ENCODE data around the gene C16orf78.
"Not testable (repeated sequence)": the region's sequence is repeated elsewhere in the genome, so short reads cannot be mapped to it uniquely, and the experiment has no call there.

The C16orf78 gene

DNA sequence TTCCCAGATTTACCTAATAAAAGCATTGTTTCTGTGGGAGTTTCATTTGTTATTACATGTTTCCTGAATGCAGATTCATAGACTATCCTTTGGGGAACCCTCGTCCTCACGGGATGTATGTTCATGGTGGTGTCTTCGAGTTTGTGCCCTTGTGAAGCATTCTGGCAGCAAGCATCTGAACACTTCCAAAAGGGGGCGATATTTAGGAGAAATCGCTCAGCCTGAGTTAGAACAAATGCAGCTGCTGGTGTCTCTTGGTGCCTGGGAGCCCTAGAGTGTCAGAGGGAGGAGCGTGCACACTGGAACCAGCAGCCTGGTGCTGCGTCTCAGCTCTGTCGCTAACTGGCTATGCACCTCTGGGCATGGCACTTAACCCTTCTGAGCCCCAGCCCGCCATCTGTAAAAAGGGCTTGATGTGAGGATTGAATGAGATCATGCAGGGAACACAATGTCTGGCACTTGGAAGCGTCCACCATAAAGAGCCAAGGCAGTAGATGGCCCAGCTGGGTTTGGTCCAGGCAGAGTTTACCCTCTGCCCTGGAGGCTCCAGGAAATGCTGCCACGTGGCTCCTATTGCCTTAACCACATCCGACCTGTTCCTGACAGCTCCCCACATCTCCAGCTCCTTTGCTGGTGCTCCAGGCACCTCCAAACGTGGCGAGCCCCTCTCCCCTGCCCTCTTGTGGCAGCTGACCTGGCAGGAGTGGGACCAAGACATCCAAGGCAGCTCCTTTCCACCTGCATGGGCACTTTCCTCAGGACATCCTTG, 25.0 kb upstream of the C16orf78 start:
- in situ Hi-C loops (cut with MboI; ENCODE audit: low sequenced_read_pairs), result loop anchor here (25.0 kb wide), 1 partner anchor 661 kb away; no protein-coding TSS in a partner anchor

DNA sequence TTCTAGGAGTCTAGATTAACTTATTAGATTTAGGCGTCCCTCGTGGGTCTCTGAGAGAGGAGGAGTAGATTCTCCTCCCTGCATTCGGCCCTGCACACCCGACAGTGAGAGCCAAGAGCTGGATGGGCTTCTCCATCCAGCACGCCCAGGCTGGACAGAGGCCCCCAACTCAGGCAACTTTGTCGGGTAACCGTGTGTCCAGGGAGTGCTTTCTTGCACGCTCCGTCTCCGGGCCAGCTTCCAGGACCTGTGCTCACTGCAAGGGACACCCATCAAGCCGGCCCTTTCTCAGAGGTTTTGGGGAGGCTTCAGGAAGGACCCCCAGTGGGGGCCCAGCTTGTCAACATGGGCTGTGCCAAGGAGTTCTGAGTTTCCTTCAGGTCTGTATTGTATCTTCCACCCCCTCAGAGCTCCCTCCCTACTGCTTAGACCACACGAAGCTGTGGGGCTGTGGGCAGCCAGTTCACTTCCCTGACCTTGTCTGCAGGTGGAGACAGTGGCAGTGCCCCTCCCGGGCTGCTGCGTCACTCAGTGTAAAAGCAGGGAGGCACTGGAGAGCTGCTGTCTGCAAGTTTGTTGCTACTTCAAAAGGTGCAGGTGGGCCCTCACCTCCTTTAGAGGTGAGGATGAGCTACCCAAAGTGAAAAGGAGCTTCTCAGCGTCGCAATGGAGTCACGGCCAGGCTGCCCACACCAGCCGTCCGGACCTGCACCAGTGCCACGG, 24.0 kb upstream of the C16orf78 start:
- in situ Hi-C loops (cut with MboI; ENCODE audit: low sequenced_read_pairs), result loop anchor here (25.0 kb wide), 1 partner anchor 662 kb away; no protein-coding TSS in a partner anchor

DNA sequence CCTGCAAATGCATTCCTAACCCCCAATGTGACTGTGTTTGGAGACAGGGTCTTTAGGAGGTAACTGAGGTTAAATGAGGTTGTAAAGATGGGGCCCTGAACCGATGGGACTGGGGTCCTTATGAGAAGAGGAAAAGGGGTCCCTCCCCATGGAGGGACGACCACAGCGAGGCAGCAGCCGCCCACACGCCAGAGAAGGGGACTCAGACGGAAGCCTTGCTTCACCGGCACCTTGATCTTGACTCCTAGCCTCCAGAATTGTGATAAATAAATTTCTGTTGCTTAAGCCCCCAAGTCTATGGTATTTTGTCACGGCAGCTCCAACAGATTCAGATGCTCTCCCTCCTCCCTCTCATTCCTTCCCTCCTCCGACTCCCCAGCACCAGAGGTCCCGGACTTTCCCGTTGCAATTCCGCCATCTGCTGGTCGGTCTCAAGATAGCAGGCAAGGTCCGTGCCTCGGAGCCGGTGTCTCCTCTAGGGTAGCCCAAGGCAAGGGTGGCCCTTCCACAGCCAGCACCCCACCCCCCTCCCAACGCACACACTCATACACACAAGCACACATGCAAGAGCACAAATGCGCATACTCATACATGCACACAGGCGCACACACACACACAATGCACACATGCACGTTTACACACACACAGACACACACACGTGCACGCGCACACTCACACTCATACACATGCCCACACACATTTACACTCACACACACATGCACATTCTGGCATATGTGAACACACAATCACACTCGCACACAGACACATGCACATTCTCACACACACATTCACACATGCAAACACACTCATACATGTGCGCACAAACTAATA, 23.1 kb upstream of the C16orf78 start:
- in situ Hi-C loops (cut with MboI; ENCODE audit: low sequenced_read_pairs), result no loop called here

DNA sequence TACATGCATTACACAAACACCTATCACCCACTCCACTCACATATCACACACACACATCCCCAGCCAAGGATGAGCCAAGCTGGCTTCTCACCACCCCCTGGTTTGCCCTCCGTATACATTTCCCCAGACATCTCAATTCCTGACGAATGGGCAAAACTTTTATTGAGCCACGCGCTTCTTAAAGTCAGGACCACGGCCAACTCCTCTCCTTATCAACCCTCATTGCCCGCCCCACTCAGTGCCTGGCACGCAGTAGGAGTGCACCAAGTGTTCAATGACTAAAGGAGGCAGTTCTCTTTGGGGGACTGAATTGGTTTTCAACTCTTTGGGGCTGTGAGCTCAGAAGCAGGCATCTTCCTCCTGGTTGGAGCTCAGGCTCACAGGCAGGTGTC, 22.5 kb upstream of the C16orf78 start:
- in situ Hi-C loops (cut with MboI; ENCODE audit: low sequenced_read_pairs), result no loop called here

DNA sequence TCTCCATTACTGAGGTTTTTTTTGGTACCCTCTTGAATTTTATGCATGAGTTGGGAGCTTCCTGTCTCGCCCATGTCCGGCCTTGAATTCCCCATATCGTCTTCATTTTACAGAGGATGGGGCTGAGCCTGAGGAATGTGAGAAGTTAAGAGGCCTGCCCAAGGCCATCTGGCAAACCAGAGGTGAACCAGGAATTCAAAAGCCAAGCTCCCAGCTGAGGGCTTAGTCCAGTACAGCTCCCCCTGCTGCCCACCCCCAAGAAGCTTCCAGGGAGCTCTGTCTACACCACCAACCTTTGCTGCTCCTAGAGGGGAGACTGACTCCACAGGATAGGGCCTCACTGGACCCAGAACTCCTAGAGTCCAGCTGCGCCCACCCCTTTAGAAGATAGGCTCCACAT, 20.7 kb upstream of the C16orf78 start:
- in situ Hi-C loops (cut with MboI; ENCODE audit: low sequenced_read_pairs), result no loop called here

DNA sequence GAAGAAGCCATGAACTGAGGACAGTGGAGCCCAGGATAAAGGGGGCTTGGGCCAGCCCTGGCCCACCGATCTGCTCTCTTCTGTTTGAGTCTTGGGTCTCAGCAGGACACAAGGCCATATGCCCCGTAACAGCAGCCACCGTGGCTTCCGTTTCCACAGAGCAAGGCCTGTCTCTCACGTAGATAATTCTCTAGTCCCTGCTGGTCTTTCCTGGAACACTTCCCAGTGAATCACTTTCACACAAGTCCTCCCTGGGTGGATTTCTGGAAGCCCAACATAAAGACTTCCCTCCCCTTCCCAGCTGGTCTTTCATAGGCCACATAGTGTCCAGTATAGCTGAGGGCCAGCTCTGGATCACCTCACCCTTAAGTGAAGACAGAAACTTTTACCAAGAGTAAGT, 19.9 kb upstream of the C16orf78 start:
- in situ Hi-C loops (cut with MboI; ENCODE audit: low sequenced_read_pairs), result no loop called here

DNA sequence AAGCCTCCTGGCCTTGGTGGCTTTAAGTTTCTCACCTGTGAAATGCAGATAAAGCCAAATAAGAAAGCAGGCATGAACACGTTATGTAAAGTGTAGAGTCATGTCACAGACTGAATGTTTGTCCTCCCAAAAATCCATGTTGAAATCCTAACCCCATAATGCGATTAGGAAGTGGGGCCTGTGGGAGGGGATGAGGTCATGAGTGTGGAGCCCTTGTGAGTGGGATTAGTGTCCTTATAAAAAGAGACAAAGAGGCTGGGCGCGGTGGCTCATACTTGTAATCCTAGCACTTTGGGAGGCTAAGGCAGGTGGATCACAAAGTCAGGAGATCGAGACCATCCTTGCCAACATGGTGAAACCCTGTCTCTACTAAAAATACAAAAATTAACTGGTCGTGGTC, 19.5 kb upstream of the C16orf78 start:
- in situ Hi-C loops (cut with MboI; ENCODE audit: low sequenced_read_pairs), result no loop called here

DNA sequence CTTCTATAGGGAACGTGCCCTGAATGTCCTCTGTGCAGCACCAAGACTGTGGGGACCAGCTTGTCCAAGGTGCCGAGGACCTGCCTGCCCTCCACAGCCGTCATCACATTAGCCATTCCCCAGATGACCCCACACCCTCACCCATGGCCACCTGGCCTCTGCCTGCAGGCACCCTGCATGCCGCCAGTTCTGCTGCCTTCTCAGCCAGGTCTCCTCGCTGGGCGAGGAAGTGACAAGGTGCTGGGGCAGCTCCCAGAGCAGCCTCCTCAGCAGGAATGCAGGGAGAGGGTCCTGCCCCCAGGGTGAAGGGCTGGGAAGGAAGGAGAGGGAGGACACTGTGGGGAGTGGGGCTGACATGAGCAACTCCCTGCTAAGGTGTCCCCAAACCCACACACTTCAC, 18.6 kb upstream of the C16orf78 start:
- in situ Hi-C loops (cut with MboI; ENCODE audit: low sequenced_read_pairs), result no loop called here

DNA sequence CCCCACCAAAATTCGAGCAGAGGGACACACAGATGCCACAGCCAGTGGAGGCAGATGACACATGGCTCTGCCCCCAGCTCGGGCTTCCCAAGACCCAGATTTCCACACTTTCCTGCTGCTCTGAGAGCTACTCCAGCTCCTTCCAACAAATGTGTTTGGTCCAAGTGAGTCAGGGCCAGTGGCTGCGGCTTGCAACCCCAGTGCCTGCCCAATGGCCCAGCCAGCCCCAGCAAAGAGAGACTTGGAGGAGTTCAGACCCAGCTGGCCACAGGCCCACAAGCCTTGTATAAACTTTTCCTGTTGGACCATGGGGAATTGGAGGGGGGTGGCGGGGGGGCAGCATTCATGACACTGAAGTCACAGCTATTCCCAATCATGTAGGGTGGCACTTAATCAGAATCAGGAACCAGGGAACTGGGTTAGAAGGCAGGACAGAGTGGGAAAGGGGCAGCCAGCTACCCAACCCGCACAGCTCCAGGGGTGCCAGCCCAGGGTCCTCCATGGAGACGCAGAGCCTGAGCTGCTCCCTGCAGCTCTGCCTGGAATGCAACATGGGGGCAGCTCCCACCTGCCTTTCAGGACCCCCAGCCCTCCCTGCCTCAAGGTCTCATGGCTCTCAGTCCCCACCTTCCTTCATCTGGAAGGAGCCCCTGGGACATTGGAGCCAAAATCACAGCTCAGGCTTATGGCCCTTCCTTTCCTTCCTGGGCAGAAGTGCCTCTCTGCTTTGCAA, 17.5 kb upstream of the C16orf78 start:
- in situ Hi-C loops (cut with MboI; ENCODE audit: low sequenced_read_pairs), result no loop called here

DNA sequence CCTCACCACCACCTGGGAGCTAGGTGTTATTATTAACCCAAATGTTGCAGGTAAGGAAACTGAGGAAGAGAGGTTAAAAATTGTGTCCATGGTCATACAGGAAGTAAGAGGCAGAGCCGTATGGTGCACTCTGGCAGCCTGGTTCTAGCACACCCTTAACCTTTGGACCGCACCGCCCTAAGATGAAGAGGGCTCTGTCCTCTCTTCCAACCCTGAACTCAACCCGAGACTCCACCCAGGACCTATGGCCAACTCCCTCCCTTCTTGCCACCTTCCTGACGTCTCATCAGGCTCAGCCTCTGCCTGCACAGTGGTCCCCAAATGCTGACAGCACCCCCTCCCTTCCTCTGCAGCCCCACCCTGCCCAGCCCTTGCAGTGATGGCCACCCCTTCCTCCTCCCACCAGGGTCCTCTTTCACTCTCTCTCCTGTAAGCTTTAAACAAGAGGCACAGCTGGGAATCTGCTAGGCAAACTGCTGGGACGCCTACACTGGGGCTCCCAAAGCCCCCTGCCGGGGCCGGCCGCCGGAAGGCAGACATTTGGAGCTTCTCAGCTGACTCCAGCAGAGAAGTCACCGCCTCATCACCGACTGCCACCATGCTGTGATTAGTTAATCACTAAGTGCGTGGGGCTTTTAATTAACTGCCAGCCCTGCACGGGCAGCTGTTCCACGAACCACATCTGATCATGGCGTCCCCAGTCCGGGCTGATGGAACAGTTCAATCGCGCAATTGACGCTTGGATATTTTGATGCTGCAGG, 16.7 kb upstream of the C16orf78 start:
- in situ Hi-C loops (cut with MboI; ENCODE audit: low sequenced_read_pairs), result no loop called here

DNA sequence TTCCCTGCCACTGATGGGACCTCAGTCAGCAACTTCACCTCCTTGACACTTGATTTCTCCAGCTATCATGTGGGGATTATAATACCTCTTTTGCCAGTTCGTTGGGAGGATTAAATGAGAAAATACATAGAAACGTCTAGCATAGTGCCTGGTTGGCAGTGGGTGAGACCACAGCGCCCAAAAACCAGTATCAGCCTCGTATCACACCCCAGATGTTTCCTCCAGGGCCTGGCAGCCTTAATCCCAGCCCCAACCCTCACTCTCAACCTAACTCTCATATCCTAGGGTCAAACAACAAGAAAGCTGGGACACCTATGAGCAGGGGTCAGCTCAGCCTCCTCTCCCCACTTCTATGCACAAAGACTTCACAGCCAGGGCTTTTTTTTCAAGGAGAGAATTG, 14.0 kb upstream of the C16orf78 start:
- in situ Hi-C loops (cut with MboI; ENCODE audit: low sequenced_read_pairs), result no loop called here

DNA sequence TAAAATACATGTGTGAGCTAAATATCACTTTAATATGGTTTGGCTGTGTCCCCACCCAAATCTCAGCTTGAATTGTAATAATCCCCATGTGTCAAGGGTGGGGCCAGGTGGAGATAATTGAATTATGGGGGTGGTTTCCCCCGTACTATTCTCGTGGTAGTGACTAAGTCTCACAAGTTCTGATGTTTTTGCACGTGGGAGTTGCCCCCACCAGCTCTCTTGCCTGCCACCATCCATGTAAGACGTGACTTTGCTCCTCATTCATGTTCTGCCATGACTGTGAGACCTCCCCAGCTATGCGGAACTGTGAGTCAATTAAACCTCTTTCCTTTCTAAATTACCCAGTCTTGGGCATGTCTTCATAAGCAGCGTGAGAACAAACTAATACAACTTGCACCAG, 11.9 kb upstream of the C16orf78 start:
- in situ Hi-C loops (cut with MboI; ENCODE audit: low sequenced_read_pairs), result not testable (repeated sequence)

DNA sequence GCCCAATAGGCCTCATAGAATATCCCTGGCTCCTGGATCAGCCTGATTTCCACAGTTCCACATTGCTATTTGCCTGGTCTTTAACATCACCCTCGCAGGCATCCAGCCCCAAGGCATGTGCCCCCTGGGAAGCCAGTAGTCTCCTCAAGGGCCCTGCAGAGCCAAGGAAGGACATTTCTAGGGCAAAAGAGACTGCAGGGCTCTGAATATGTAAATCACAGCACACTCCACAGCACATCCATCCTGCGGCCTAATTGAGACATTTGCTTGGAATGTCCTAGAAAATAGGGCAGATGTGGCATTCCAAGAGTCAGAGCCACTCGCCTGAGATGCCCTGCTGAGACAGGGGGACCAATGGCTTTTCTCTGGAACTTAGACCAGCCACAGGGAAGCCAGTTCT, 11.4 kb upstream of the C16orf78 start:
- in situ Hi-C loops (cut with MboI; ENCODE audit: low sequenced_read_pairs), result no loop called here

DNA sequence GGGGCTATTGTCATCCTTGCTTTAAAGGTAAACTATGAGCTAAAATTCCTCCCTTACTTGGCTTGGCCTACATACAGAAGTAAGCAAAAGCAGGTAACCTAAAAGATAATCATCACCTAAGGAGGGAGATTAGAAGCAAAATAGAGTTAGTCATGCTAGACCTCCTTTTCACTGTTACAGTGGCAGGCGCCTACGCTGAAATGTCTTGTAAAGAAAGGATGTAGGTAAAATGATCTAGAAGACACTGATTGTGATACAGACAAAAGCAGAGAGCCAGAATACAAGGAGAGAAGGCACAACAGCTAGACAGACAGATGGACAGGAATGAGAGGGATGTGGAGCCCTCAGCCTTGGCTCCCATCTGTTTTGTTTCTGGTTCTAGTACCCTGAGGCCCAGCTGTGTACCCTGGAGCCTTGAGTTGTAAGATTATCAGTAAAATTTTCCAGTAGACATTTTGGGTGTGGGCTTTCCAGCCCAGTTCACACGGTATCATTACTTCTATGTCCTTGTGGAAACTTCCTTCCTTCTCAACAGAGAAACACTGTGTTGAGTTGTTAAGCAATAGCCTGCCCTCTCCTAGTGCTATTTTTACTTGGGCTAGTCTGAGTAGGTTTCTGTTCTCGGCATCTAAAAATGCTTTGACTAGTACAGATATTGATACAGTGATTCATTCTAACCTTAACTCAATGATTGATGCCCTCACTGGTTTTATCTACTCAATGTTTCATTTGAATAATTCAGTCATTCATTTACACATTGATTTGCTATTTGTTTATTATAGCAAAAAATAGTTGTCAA, 7.7 kb upstream of the C16orf78 start:
- in situ Hi-C loops (cut with MboI; ENCODE audit: low sequenced_read_pairs), result no loop called here

DNA sequence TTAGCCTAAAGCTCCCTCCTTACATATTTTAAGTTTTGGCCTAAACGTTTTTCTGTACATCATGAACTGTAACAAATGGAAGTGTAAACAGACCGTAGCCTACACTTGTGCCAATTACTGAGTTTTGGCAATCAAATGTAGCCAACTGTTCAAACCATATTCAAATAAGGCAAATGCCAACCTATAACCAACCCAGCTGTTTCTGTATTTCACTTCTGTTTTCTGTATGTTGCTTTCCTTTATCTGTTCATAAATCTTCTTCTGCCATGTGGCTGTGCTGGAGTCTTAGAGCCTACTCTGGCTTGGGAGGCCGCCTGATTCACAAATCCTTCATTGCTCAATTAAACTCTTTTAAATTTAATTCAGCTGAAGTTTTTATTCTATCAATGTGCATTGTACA, 6.9 kb upstream of the C16orf78 start:
- in situ Hi-C loops (cut with MboI; ENCODE audit: low sequenced_read_pairs), result no loop called here

DNA sequence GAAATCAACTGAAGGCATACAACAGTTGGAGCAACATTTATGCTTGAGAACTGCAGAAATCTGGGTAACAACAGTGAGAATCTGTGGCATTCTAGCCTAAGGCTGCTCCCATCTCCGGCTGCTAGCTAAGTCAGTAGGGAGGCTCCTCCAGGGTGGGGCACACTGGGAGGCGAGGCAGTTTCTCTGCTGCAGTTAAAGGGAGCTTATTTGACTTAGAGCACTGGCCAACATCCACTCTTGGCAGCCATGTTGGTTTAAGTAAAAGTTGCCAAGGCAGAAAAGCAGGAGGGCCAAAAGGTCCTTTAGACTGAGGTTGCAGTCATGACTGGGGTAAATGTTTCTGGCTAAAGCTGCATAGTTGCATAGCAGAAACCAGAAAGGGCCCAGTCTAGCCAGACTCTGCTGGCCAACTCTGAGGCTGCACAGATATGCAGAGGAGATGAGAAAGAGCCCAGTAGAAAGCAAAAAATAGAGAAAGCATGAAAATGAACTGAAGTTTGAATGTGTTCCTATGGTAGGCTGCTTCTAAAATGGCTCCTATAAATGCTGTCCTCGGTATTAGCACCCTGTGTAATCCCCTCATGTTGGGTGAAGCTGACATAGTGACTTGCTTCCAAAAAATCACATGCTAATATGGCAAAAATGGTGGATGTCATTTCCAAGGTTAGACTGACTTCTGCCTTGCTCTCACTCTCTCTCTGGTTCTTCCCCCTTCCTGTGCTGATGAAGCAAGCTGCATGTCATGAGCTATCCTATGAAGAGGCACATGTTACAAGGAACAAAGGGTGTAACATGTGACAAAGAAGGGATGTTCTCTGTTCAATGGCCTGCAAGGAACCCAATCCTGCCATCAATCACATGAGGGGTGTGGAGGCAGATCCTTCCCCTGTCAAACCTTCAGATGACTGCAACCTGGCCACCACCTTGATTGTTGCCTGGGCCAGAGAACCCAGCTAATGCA, 3.7 kb upstream of the C16orf78 start:
- in situ Hi-C loops (cut with MboI; ENCODE audit: low sequenced_read_pairs), result no loop called here

DNA sequence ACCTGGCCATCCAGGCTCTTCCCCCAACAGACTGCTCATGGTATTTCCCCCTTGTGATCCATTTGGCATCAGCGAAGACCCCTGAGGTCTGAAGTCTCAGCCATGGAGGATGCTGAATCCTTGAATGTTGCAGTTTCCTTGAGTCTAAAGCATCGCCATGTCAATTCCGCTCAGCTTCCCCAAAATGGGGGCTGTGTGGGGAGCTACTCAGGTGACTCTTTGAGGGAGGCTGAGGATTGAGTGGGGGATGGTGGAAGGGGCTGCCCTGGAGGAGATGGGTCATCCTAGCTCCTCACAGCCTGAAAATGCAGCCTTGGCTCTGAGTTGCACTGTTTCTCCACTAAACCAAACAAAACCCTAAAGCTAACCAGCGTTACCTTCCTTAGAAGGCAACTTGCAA, 2.6 kb downstream of the C16orf78 start:
- in situ Hi-C loops (cut with MboI; ENCODE audit: low sequenced_read_pairs), result no loop called here

DNA sequence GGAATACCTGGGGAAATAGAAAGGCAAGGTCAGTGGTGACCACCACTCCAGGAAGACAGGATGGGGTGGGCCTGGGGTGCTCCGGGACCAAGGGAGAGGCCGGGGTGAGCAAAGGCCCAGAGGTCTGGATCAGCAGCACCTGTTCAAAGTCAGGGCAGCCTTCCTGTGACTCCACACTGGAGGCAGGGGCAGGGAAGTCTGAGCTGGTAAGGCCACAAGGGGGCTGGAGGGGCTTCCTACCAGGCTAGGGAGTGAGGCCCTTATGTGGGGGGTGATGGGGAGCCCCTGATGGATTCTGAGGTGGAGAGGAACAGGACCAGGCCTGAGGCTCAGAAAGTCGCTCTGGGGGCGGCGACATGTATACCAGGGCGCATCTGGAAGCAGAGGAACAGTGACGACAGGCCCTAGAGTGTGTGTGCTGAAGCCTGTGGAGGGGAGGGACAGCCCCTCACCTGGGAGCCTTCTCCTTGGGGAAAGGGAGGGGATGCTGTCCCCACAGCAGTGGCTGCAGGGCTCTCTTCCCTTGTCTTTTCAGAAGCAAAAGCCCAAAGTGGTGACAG, 3.7 kb downstream of the C16orf78 start:
- in situ Hi-C loops (cut with MboI; ENCODE audit: low sequenced_read_pairs), result no loop called here
